Heart right ventricle (tissue), 16 donors: ENCODE measurements around the gene NUDT5. TPM values are rescaled to one million over a fixed set of nuclear protein-coding genes. Genes with fewer than 3 reads are reported as not detected.

Experiments used
- ATAC-seq, 8 donors: fragments of 200-7000 bp; cut with Tn5 transposase; one replicate each; pipeline ENCODE4 v1.9.1; 2020; ENCODE audit warnings: mild to moderate bottlenecking in 8 of 8, moderate library complexity in 8 of 8, moderate number of reproducible peaks in 1 of 8
- DNase-seq, 2 donors: peaks; one replicate each; pipeline ENCODE4 v3.0.0-alpha.2; 2020
- H3K27ac ChIP-seq, 10 donors: fragments of 200-600 bp; sonication (generic) in 2 of 10; one replicate each; pipeline versions ENCODE4 v1.5.0 to v1.8.0; 2020 to 2022; ENCODE audit warnings: mild to moderate bottlenecking in 3 of 10
- H3K27me3 ChIP-seq, 7 donors: fragments of 200-600 bp; one replicate each; pipeline ENCODE4 v1.8.0; 2021 to 2022; ENCODE audit warnings: mild to moderate bottlenecking in 2 of 7
- H3K36me3 ChIP-seq, 9 donors: fragments of 200-600 bp; sonication (generic) in 1 of 9; one replicate each; pipeline versions ENCODE4 v1.5.0 to v1.8.0; 2020 to 2022; ENCODE audit warnings: mild to moderate bottlenecking in 2 of 9
- H3K4me1 ChIP-seq, 9 donors: fragments of 200-600 bp; sonication (generic) in 1 of 9; one replicate each; pipeline versions ENCODE4 v1.5.0 to v1.8.0; 2020 to 2022; ENCODE audit warnings: mild to moderate bottlenecking in 4 of 9
- H3K4me3 ChIP-seq, 10 donors: fragments of 200-600 bp; sonication (generic) in 2 of 10; one replicate each; pipeline versions ENCODE4 v1.5.0 to v1.8.0; 2020 to 2022; ENCODE audit warnings: mild to moderate bottlenecking in 7 of 10, moderate library complexity in 2 of 10
- H3K9me3 ChIP-seq, 11 donors: fragments of 200-600 bp in 10 of 11; sonication (generic) in 2 of 11; one replicate each; pipeline versions ENCODE4 v1.5.0 to v1.8.0; 2013 to 2022; ENCODE audit warnings: mild to moderate bottlenecking in 2 of 11, control low read depth in 1 of 11, moderate library complexity in 1 of 11
- WGBS, 2 donors: extraction: QIAGEN DNeasy Blood & Tissue Kit; methylation state at CpG; one replicate each; pipeline ENCODE4 v1.1.7; 2013; ENCODE audit warnings: inconsistent platforms in 1 of 2; 5-methylcytosine and 5-hydroxymethylcytosine counted together
- intact Hi-C, 10 donors: fragments of 100-400 bp; cut with DNase I; formaldehyde crosslinking; loops; one replicate each; pipeline versions ENCODE4 v1.11.1 to v1.14.2; 2022
- polyA plus RNA-seq, 2 donors: library from polyadenylated mRNA; stranded (reverse); fragments of 200-250 nt; gene quantifications; one replicate each; pipeline ENCODE4 v1.2.3, GENCODE V29; 2013
- total RNA-seq, 10 donors: library from RNA; stranded (reverse); fragmentation: NEBNext Ultra II Directional in 3 of 10; extraction: Animal tissue kit (Norgen Biotek cat#: 25700) in 3 of 10; gene quantifications; one replicate each; pipeline versions ENCODE4 v1.2.1 to v1.2.4, GENCODE V29; 2021 to 2023
- TF ChIP-seq, protein P1 (sequence below), 9 donors: fragments of 200-600 bp; sonication (generic) in 2 of 9; IDR thresholded peaks; one replicate each; pipeline versions ENCODE4 v1.5.0 to v1.8.0; 2021 to 2022; ENCODE audit warnings: antibody characterized with exemption in 9 of 9, mild to moderate bottlenecking in 5 of 9, moderate library complexity in 1 of 9
- donor health status: Arrhythmogenic right ventricular cardiomyopathy.
- donor health status: ischemic (EF 13 %, LVEDD 7.1; RV severe dilation, severe dysfunction).
- donor health status: healthy with polysubstance abuse.
- donor health status: DM: no; HTN: yes; CAD: no.
- donor health status: DM: no; HTN: no; CAD: no.
- donor health status: ischemic (EF 25% LVEDD 6.9; RV normal size, moderate dysfunction).
- donor health status: ischemic (EF 25% LVEDD 5.7; RV mildly dilated, moderate dysfunction).
- donor health status: healthy.
- donor health status: DM: yes; HTN: yes; CAD: no.
- donor health status: Ischemic cardiomyopathy.
- donor health status: ischemic (EF 35%, LVEDD 5.7; RV mildly dilated, moderate dysfunction).
- donor health status: nonischemic (EF 11% LVEDD 7.7; RV severe dilation, severe dysfunction).
- donor health status: DM: yes; HTN: yes; CAD: no.
- donor health status: PGD.
- donor health status: ischemic (EF 29% LVEDD 5.4; RV normal size, mild dysfunction).
- donor health status: nonischemic (EF 23%, LVEDD 6.1; RV moderate dilation, normal function).

Gene NUDT5
- total and polyA plus RNA-seq, 12 donors, result 3.3 to 22.9 (median 7.7) TPM

- Histone ChIP-seq H3K4me3 (no peak overlapping the region), H3K27ac (no peak overlapping the region), H3K36me3 (peaks cover 0 to 87% (median 9%) of the 10 kb centered on the region in 9 donors), H3K4me1 (peaks cover 0 to 21% (median 12%) of the 10 kb centered on the region in 9 donors), H3K27me3 (no peaks in the 10 kb centered on the region), H3K9me3 (no peaks in the 10 kb centered on the region)
- 91% methylated on average over 5 of the region's 5 CpGs for WGBS, 2 donors
- TF ChIP-seq, protein P1, sequence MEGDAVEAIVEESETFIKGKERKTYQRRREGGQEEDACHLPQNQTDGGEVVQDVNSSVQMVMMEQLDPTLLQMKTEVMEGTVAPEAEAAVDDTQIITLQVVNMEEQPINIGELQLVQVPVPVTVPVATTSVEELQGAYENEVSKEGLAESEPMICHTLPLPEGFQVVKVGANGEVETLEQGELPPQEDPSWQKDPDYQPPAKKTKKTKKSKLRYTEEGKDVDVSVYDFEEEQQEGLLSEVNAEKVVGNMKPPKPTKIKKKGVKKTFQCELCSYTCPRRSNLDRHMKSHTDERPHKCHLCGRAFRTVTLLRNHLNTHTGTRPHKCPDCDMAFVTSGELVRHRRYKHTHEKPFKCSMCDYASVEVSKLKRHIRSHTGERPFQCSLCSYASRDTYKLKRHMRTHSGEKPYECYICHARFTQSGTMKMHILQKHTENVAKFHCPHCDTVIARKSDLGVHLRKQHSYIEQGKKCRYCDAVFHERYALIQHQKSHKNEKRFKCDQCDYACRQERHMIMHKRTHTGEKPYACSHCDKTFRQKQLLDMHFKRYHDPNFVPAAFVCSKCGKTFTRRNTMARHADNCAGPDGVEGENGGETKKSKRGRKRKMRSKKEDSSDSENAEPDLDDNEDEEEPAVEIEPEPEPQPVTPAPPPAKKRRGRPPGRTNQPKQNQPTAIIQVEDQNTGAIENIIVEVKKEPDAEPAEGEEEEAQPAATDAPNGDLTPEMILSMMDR (IDR thresholded peaks at IDR 0.05), result no peak
- intact Hi-C loops, result no loop called here
- ATAC-seq, result no peak
- DNase-seq, result no peak
Measured at GRCh38 chr10:12202226-12202625, 6.5 kb upstream of the NUDT5 start.

DNA sequence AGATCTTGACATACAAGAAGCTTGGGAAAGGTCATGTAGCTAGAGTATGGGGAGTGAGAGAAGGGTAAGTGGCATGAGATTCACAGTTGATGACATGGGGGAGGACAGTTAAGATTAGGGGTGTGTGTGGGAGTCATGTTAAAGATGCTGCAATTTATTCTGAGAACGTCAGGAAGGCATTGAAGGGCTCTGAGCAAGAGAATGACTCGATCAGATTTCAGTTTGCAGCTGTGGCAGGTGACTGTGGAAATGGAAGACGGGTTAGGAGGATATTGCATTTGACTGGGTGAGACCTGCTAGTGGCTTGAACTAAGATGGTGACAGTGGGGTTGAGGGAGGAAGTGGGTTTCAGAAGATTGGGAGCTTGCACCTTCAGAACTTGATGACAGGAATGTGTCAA is 5.9 kb upstream of the NUDT5 start:
- H3K36me3 ChIP-seq, result peaks cover 0 to 81% (median 9%) of the 10 kb centered on the region in 9 donors
- TF ChIP-seq, protein P1 (IDR thresholded peaks at IDR 0.05), result no peak

DNA sequence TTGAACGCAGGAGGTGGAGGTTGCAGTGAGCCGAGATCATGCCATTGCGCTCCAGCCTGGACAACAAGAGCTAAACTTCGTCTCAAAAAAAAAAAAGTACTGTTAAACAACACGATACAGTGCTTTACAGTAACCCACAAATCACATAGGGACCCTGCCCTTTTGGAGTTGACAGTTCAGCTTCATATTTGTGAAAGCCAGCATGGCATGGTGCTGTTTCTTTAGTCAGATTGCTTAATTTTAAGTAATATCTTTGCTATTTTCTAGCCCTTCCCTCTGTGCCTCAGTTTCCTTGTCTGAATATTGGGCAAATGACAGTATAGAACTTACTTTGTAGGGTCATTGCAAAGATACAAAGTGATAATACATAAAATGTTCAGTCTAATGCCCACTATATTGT is 5.2 kb upstream of the NUDT5 start:
- H3K4me3 ChIP-seq, result no peak overlapping the region
- WGBS, 2 donors, result 97% methylated on average over 5 of the region's 5 CpGs
- no peak for ATAC-seq
- TF ChIP-seq, protein P1 (IDR thresholded peaks at IDR 0.05), result no peak
- H3K36me3 ChIP-seq, result peaks cover 0 to 75% (median 9%) of the 10 kb centered on the region in 9 donors
- no peak overlapping the region for H3K27ac ChIP-seq
- no peaks in the 10 kb centered on the region for H3K9me3 ChIP-seq
- no peak for DNase-seq
- H3K27me3 ChIP-seq, result no peaks in the 10 kb centered on the region
- intact Hi-C loops, result no loop called here
- peaks cover 0 to 29% (median 18%) of the 10 kb centered on the region in 9 donors for H3K4me1 ChIP-seq

More for the DNA sequence above, 5.9 kb upstream of the NUDT5 start:
- peaks cover 0 to 28% (median 18%) of the 10 kb centered on the region in 9 donors for H3K4me1 ChIP-seq
- ATAC-seq, result no peak
- intact Hi-C loops, result no loop called here
- 61 to 69% methylated on average over 3 of the region's 3 CpGs for WGBS, 2 donors
- no peak overlapping the region for H3K27ac ChIP-seq
- no peak overlapping the region for H3K4me3 ChIP-seq
- no peaks in the 10 kb centered on the region for H3K27me3 ChIP-seq
- no peak for DNase-seq
- H3K9me3 ChIP-seq, result no peaks in the 10 kb centered on the region

DNA sequence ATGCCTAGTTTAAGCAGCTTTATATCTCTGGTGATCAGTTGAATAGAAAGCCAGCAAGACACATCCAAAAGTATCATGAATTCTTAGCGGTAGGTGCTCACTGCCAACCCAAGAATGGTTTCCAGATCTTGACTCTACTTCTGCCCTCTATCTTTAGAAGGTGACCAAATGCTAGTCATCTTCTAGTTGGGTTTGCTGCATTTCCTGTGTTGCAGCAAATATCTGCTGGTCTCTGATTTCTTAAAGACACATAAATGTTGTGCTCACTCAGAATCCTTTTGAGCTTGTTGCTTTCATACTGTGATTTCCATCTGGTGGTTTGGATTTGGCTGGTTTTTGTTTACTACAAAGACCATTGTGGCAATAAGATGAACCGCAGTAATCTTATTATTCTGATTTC is 2.5 kb upstream of the NUDT5 start:
- Histone ChIP-seq H3K36me3 (peaks cover 0 to 49% (median 9%) of the 10 kb centered on the region in 9 donors), H3K4me3 (no peak overlapping the region), H3K4me1 (peaks cover 0 to 47% (median 33%) of the 10 kb centered on the region in 9 donors)

More for the DNA sequence above, 2.5 kb upstream of the NUDT5 start:
- whole genome bisulfite sequencing, 2 donors, result 90 to 98% methylated on average over 2 of the region's 2 CpGs
- no peak for ATAC-seq
- Histone ChIP-seq H3K9me3 (no peaks in the 10 kb centered on the region), H3K27ac (no peak overlapping the region), H3K27me3 (no peaks in the 10 kb centered on the region)
- TF ChIP-seq, protein P1 (IDR thresholded peaks at IDR 0.05), result no peak
- DNase-seq, result no peak
- intact Hi-C loops, result no loop called here
